Cerebellar nuclear complex (tissue), 1 donor: ENCODE data around the gene PPM1M.

Source experiments
- DNase-seq, 2 experiments: peaks; one replicate each; lab custom pipeline; 2025; lab: John Stamatoyannopoulos, UW

PPM1M gene

DNA sequence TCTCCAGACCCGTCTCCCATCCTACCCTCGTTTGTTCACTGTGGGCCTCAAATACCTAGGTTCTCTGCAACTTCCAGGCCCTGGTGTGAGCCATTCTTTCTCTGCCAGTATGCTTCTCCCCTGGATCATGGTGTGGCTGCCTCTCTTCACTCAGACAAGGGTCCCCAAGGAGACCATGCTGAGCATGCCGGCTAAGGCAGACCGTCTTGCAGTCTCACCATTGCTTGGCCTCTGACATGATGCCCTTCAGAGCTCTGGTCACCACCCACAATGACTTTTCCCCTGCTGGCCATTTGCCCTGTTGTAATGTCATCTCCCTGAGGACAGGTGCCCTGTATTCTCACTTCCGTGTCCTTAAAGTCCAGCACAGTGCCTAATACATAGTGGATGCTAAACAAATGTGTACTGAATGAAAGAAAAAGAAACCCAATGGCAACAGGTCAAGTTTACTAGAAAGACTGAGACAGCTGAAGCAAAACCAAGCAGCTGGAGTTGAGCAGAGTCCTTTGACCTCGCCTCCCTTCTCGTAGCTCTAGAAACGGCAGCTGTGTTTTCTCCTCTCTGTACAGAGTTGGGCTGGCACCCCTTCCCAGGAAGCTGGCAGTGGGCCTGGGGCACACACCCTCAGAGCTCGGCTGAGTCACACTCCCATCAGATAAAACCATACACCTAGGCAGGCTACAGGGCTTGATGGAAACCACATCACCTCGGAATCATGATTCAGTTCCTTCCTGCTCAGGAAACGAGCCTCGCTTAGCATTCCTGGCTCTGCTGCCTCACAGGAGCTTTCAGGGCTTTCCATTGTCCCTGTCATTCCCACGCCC lies 28.8 kb upstream of the PPM1M start:
- no peak for DNase-seq

DNA sequence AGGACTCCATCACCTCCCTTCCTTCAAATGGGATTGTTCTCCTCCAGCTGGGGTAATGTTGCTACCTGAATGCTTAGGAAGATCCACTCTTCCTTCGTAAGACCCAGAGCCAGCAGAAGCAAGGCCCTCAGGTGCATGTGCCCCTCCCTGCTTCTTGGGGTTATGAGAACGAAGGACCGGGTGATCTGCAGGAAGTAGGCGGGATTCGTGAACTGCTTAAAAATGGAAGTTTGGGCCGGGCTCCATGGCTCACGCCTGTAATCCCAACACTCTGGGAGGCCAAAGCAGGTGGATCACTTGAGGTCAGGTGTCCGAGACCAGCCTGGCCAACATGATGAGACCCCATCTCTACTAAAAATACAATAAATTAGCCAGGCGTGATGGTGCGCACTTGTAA lies 28.2 kb upstream of the PPM1M start:
- DNase-seq = no peak

DNA sequence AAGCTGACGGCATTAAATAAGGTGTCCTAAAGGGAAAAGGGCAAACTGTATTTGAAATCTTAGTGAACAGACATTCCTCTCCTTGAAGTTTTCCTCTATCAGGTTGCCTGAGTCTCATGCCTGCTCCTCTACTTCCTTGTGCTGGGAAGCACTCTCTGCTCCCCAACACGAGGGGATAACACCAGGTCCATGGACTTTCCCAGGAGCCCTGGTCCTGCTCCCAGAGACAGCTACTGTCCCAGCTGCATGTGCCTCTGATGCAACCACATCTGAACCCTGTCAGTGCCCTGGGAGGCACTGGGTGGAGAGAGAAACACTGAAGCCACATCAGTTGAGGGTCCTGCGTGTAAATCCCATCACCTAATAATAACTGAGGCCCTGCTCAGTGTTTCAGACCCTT lies 27.5 kb upstream of the PPM1M start:
- no peak for DNase-seq

DNA sequence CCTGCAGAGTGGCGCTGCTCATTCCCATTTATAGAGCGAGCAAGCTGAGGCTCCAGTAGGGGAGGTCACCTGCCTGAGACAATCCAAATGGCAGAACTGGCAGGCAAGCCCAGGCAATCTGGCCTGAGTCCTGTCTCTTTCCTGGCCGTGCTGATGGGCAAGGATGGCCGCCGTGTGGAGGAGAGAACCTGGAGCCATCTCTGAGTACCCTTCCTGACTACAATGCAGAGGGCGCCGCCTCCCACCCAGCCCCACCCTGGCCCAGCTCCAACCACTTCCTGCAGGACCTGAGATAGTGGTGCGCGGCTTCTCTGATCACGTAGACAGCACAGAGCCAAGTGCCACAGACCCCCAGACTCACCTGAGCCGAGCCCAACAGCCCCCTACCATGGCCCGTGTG lies 27.1 kb upstream of the PPM1M start:
- peak; percentile 38 to 51 for DNase-seq

DNA sequence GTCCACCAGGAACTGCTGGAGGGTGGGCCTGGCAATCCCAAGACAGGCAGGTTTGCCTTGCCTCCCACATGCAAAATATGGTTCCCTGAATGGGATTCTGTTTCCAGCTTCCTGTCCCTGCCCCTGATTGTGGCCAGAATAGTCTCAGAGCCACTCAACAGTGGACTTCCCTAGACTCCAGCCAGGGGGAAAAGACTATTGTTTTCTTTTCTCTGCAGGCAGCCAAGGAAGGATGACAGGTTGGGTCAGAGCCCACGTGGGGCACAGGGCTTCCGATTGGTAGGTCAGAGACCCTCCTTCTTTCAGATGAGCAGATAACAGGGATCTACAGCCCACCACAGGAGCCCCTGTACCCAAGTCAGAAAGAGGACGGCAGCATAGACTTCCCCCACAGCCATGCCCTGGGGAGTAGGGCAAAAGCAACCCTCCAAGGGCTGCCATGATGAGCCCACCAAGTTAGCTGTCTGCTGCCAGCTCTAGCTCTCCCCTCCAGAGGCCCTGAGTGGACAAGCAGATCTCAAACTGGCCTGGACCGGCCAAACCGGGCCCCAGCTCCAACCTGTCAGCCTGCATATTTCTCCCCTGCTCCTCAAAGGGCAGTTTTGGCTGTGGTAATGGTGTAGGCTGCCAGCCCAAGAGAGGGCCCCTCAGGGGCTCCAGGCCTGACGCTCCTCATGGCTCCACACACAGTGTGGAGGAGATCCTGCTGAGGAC lies 26.5 kb upstream of the PPM1M start:
- no peak for DNase-seq

DNA sequence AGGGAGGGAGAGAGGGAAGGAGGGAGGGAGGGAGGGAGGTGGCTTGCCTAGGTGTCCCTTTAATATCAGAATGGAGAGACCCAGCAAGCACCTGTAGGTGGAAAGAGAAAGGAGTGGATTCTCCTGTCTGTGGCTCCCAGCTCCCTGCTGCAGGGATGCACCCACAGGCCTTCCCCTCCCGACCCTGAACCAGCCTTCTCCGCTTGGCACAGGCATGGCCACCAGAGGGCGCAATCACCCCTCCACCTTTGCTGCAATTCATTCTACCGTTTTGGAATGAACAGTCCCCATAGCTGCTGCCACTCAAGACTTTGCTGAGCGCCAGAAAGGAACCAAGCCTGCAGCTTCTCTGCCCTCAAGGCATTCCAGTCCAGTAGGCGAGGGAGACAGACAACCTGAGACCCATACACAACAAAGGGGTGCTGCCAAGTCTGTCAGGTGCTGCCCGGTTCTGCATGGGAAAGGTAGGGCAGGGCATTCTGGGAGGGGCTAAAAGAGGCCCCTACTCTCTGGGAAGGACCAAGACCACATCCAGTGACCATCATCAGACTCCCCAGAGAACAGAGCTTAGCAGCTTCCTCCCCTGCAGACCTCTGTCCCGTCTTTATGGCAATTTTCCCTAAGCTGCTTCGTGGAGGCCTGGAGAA lies 25.1 kb upstream of the PPM1M start:
- DNase-seq = peak; percentile 41 to 81

DNA sequence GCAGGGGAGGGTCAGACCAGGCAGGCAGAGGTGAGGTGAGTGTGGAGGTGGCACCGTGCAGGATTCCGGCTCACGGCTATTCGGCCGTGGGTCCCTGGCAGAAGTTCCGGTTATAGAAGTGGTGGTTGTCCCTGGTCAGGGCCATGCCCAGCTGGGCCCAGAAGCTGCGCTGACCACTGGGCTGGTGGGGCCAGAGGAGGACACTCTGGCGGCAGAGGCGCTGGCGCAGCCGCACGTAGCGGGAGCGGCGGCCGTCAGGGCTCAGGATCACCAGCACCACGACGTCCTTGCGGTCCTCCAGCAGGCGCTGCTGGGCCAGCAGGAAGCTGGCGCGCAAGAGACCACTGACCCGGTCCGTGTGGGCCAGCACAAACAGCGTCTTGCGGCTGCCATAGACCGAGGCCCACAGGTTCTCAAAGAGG lies 24.4 kb upstream of the PPM1M start:
- DNase-seq = no peak

DNA sequence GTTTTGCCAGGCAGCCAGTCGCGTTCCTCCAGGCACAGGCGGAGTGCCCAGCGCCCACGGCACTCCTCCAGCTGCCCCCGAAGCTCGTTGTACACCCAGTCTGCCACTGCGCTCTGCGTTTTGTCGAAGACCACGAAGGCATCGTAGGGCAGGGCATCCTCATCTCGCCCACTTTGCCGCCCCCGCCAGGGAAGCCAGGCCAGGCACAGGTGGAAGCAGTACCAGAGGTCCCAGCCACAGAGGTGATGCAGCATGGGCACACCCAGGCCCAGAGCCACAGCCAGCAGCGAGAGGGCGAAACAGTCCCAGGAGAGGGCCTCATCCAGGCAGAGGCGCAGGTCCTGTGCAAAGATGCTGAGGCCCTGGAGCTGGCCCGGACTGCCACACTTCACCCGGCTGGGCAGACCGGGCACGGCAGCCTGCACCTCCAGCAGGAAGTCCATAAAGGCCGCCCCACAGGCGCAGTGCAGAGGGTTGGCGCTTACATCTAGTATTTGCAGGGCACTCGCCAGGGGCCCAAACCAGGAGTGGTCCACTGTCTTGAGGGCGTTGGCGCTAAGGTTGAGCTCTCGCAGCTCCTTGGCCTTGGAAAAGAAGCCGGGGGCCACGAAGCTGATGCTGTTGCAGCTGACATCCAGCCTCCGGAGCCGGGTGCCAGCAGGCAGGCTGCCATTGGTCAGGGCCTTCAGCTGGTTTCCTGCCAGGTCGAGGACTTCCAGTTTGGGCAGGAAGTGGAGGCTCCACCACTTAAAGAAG lies 23.8 kb upstream of the PPM1M start:
- DNase-seq = no peak

DNA sequence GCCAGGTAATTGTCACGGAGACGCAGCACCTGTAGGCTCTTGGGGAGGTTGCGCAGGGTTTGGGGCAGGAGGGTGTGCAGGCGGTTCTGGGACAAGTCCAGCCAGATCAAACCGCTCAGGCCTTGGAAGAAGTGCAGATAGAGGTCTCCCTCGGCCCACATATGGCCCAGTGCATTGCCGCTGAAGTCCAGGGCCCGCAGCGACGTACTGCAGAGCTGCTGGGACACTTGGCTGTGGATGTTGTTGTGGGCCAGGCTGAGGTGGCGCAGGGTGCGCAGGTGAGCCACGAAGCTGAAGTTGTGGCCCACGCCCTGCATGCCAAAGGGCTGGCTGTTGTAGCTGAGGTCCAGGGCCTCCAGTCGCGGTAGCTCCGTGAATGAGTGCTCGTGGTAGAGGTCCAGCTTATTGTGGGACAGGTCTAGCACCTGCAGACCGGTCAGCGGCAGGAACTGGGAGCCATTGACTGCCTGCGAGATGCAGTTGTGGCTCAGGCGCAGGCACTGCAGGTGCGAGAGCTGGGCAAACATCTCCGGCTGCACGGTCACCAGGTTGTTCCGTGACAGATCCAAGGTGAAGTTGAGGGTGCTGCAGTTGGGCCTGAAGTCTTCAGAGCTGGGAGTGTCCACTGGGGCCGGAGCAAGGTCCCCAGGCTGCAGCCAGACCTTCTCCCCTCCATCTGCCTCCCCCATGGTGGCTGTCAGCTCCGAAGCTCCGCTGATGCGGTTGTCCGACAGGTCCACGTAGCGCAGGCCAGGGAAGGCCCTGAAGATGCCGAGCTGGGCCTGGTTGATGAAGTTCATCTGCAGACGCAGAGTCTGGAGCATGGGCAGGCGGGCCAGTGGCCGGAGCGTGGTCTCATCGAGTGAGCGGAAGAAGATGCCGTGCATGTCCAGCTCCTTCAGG lies 23.0 kb upstream of the PPM1M start:
- DNase-seq = no peak

DNA sequence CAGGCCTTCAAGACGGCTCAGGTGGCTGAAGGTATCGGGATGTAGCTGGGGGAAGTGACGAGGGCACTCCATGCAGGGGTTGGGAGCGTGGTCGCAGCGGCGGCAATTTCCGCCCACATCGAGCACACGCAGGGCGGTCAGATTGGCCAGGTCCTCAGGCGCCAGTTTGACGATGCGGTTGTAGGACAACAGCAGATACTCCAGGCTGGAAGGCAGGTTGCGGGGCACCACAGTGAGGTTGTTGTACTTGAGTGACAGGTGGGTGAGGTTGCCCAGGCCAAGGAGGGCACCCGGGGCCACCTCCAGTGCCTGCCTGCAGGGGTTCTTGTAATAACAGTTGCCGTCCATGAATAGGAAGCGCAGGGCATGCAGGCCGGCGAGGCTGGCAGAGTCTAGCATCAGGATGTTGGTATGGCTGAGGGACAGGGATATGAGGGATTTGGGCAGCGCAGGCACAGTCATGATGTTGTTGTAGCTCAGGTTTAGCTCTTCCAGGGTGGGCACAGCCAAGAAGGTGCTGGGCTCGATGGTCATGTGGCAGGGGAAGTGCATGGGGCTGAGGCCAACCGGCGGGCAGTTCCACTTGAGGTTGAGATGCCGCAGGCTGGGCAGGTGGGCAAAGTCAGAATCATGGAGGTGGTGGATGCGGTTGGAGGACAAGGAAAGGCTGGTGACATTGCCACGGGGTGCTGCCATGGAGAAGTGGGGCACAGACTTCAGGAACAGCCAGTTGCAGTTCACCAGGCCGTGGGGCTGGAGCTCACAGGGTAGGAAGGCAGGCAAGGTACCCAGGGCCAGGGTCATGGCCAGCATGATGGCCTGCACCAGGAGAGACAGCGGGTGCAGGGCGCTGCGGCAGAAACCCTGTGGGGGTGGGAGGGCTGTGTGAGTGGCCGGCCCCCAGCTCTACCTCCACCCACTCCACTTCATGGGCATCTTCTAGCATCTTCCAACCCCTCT lies 21.8 kb upstream of the PPM1M start:
- DNase-seq = no peak

DNA sequence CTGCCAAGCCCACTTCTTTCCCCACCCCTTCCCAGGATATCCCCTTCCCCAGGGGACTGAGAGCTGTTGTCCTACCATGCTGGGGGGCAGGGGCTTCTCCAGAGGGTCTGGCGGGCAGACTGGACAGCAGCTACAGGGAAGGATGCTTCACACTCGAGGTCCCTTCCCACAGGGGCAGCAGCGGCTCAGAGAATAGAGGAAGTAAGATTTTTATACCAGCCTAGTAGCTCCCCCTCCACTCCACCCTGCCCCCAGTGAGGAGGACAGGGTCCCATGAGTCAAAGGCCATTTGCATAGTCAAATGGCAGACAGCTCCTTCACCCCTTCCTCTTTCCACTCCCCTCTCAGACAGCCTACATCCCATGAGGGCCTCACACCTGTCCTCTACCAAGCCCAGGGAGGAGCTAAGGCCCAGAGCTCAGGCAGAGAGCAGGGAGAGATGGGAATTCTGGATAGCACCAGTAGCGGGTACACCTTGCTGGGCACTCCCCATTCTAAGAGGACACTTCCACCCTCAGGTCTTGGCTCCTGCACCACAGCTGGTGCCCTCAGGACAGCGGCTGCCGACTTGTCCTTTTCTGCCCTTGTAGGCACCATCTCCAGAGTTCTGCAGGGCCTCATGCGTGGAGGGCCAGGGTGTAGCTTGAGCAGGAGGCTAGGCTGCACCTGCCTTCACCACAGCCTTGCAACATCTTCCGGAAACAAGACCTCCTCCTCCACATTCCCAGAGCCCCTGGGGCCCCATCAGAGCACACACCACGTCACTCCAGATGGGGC lies 19.9 kb upstream of the PPM1M start, which contains the start of gene TLR9:
TSS of gene TLR9 (minus strand) at position 194 of the 777 bp plus-strand sequence. CDS start at position 78, 116 bp downstream.
- no peak for DNase-seq

DNA sequence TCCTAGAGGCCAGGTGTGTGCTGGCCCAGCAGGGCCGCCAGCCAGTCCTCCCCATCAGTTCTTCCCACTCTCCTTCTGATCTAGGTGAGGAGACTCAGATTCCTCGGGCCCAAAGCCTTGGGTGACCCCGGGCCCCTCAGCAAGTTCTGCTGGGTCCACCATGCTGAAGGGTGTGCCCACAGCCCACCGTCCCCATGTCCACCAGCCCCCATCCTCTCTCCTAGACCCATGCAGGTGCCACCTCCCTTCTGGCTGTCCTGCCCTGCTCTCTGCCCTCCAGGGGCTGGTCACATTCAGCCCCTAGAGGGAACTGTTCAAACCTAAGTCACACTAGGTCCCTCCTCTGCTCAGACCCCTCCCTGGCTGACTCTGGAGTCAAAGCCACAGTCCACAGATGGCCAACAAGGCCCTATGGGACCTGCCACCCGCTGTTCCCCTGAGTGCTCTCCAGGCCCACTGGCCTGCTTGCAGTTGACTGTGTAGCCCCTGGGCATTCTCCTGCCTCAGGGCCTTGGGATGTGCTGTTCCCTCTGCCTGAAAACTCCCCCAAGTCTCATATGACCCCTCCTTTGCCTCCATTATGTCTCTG lies 19.2 kb upstream of the PPM1M start:
- no peak for DNase-seq

DNA sequence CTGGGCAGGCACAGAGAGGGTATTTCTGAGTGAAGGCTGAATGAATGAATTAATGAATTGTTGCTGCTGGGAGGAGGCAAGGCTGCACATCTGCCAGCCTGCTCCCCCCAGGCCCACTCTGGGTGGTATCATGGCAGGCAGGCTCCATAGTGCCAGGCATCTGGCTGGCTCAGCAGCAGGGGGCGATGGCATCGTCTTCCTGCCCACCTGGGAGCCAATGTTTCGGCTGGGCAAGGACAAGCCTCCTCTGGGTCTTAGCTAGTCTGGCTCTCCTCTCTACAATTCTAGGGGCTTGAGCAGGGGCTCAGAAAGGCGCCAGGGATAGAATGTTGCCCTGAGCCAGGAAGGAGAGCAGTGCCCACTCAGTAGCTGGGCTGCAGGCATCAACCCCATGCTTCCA lies 18.4 kb upstream of the PPM1M start:
- DNase-seq = no peak

DNA sequence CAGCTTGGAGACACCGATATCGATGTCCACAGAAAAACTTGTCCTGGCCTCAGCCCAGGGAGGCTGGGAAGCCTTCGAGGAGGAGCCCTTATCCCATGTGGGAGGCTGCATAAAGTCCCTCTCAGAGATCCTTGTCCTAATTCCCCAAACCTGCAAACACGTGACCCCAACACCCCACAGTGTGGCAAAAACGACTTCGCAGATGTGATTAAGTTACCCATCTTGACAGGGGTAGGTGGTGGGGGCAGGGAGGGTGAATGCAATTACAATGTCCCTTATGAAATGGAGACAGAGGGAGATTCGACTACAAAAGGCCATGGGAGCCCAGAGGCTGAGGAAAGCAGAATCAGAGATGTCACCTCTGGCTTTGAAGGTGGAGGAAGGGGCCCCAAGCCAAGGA lies 17.8 kb upstream of the PPM1M start:
- DNase-seq = no peak

DNA sequence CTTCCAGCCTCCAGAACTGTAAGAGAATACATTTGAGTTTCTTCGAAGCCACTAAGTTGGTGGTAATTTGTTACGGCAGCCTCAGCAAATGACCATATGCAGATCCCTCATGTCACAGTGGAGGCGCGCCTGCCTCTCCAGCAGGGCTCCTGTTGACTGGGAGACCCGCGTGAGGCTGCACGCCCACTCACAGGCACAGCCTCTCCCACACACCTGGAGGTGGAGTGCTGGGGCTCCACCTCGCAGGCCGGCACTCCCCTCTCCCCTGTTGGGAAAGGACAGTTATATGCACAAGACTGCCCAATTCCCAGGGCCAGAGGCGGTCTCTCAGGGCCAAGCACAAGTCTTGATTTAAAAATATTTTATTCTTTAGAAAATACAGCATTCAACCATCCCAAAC lies 17.3 kb upstream of the PPM1M start:
- DNase-seq = no peak

DNA sequence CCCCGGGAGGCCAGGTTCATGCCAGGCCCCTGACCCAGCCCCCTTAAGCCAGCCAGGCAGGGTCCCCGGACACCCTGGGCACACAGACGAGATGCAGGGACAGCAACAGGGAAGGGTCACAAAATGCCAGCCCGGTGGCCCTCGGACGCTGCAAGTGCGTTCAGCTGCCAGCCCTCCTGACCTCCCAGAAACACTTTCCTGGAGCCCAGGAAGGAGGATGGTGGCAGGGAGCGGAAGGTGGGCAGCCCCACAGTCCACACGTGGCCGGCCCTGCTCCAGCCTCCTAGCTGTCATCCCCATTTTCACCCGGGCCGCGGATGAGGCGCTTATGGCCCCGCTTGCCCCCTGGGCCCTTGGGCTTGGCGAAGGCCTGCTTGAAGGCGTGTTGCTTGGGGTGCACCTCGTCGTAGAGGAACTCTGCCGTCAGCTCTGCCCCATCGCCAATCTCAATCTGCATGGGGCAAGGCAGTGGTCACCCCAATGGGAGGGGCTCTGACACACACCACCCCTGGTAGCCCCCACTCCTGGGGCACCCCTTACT lies 16.7 kb upstream of the PPM1M start:
- DNase-seq = no peak

DNA sequence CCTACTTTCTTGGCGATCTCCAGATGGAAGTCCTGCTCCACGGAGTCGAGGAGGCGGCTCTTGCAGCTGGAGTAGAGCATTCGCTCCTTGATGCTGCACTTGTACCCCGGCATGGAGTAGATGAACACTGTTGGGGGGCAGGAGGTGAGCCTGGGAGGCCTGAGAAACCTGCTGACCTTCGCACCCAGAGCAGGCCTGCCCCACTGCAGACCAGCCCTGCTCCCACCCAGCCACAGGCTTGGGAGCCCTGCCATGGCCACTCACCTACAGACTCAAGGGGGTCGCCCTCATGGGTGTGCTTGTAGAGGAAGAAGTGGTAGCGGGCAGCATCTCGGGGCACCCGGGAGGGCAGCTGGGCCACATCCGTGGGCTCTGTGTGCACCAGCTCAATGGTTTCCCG lies 15.9 kb upstream of the PPM1M start:
- DNase-seq = no peak

DNA sequence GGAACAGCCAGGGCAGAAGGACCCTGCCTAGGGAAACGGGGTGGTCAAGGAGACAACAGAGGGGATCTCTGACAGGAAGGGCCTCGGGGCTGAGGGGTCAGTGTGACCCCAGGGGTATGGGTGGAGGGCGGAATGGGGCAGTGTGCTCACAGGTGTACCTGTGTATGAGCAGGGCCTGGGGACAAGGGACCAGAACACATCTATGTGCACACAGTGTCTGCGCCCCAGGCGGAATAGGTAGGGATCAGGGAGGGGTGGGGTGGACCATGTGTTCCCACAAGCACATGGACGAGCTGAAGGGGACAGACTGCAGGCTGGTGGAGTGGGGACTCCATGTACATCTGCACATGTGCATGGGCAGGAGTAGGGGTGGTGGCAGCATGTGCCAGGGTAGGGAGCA lies 15.1 kb upstream of the PPM1M start:
- no peak for DNase-seq
